IPS DF 4.7 (cell line): ENCODE data around the gene KHDC4.
"Not testable (repeated sequence)": the region's sequence is repeated elsewhere in the genome, so short reads cannot be mapped to it uniquely, and the experiment has no call there.

Experiments used
- DNase-seq: peaks from one replicate; pipeline ENCODE4 v3.0.0-alpha.2; 2013; ENCODE audit warnings: low spot score; ENCODE audit errors: extremely low read depth

Gene KHDC4

DNA sequence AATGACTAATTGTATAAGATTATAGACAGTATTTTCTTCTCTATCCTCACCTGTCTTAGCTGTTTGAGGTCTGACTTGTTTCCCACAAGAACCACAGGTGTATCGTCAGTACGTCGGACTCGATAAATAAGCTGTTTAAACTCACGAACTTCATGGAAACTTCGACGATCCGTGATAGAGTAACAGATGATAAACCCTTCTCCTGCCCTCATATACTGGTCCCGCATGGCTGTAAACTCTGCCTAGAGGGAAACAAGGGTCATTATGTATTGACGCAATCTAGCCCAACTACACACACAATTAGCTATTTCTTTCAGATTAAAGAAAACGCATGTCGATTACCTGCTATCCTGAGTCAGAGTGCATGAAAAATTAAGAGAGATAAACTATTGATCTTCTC lies 30.0 kb downstream of the KHDC4 start:
- no peak for DNase-seq

- no peak for DNase-seq
These were observed 34.1 kb downstream of the KHDC4 start for GRCh38 chr1:155900161-155900560.

DNA sequence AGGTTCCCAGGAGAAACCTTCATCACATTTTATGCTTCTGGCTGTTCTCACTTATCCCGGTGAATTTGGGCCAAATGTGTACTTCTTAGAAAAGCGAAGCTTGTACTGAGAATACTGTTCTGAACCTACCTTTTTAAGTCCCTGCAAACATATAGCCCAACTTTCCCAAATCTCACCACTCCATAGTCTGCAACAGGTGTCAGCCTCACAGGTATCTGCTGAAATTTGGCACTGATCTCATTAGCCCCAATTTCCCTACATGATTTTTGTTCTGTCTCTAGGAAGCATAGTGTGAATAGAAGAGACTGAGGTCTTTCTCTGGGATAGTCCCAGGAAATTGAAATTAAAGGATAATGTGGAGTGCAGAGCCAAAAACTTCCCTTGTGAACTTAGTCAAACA lies 34.5 kb downstream of the KHDC4 start:
- DNase-seq = no peak

DNA sequence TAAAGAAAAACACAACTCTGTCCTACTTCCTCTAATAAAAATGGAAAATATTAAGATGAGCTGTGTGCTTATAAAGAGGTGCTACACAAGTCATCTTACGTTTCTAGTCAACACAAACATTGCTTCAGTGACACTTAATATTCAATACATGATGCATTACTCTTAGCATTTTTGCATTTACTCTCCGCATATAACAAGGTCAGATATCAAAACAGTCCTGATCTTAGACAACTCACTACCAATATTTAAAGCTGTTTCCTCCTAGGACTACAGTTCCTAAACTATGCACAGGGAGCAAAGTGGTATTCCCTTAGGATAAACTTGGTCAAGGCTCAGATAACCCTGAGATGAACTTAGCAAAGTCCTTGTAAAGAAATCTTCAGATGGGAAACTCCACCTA lies 35.3 kb downstream of the KHDC4 start:
- DNase-seq = no peak

- no peak for DNase-seq
These were observed 36.5 kb downstream of the KHDC4 start for GRCh38 chr1:155897746-155898145.

- DNase-seq = not testable (repeated sequence)
These were observed 37.7 kb downstream of the KHDC4 start for GRCh38 chr1:155896476-155896875.

DNA sequence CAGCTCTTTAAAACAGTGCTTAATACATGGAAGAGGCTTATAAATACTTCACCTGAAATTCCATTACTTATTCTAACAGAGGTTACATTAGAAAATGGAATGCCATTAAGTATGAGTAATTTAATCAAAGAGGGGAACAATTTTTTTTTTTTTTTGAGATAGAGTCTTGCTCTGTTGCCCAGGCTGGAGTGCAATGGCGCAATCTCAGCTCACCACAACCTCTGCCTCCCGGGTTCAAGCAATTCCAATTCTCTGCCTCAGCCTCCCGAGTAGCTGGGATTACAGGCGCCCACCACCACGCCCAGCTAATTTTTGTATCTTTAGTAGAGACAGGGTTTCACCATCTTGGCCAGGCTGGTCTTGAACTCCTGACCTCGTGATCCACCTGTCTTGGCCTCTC lies 38.6 kb downstream of the KHDC4 start:
- DNase-seq = not testable (repeated sequence)

GRCh38 chr1:155893389-155894142 lies 40.6 kb downstream of the KHDC4 start:
- no peak for DNase-seq

DNA sequence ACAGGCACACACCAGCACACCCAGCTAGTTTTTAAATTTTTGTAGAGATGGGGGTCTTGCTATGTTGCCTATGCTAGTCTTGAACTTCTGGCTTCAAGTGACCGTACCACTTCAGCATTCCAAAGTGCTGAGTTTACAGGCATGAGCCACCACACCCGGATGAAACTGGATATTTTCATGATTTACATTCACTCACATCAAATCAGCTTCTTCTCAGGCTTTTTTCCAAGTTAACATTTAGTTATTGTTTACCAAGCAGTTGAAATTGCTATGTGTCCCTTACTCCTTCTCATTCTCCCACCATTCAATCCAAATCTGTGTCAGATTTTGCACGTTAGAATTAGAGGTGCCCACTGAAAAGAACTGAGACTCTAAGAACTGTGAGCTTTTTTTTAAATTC lies 41.4 kb downstream of the KHDC4 start:
- no peak for DNase-seq

GRCh38 chr1:155890251-155890650 lies 44.0 kb downstream of the KHDC4 start:
- no peak for DNase-seq

- DNase-seq = no peak
These were observed 44.6 kb downstream of the KHDC4 start for GRCh38 chr1:155889566-155889965.

- no peak for DNase-seq
These were observed 45.7 kb downstream of the KHDC4 start for GRCh38 chr1:155888481-155888880.

DNA sequence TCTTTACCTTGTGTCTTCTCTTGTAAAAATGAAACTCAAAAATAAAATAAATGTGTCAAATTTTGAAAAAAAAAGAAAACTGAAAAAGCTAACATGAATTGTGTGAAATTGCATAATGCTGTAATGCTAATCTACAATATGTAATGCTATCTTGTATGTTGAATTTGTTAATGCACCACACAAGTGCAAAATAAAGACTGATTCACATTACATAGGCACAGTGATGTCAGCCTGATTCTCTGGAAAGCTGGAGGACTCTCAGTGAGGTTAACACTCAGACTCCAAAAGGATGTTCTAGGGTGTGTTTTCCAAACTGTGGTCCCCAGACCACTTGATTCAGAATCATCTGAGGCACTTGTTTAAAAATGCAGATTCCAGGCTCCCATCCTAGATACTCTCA lies 49.2 kb downstream of the KHDC4 start:
- no peak for DNase-seq

DNA sequence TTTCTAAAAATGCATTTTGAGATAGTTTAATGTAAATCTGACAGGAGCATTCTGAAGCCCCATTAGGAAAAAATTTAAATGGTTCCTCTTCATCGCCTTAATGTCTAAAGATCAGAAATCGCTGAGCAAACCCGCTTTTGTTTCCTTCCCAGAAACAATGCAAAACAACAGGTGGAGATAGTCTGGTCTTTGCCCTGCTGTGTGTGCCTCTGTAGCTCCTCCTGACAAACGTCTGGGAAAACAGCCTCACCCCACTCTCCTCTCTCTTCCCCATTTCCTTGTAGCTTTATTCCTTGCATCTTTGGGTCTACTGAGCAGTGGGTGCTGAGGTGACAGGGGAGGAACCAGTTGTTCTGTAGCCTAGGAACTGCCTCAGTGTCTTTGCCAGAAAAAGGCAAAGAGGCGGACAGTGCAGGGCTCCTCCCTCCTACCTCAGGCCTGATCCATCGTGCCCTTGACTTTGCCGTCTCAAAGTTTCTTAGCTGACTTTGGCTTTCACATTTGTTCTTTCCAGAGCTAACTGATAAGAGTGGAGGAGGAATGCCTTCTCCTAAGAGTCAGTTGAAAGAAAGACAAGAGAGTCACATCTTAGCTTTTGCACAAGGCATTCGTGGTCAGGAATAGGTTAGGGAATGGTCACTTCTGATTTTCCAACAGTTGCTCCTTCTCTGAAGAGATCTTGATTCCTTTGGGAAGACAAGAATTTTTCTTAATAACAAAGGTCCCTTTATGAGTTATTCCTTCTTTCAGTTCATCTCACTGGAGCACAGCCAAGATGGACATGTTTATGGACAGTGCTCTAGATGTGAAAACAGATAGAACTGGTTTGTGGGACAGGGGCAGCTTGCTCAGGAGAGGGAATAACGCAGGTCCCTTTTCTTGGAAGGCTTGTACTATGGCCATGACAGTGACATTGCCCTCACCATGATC lies 49.9 kb downstream of the KHDC4 start:
- no peak for DNase-seq

GRCh38 chr1:155882766-155883165 lies 51.4 kb downstream of the KHDC4 start:
- DNase-seq = no peak

DNA sequence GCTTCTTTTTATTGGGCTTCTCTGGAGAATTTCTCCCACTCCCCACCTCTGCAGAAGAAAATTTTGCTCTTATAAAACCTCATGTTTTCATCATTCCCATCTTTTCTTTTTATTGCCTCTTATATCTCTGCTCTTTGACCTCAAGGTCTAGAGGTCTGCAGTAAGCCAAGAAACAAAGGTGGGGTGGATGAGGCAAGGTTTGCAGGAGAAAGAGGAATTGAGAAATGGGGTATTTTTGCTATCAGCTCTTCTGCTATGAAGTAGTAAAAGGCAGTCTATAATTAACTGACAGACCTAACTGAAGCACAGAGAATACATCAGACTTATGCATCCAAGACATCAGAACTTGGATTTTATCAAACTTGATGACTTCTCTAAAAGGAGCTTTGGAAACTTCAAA lies 52.0 kb downstream of the KHDC4 start:
- DNase-seq = no peak

GRCh38 chr1:155880950-155881349 lies 53.3 kb downstream of the KHDC4 start:
- no peak for DNase-seq

DNA sequence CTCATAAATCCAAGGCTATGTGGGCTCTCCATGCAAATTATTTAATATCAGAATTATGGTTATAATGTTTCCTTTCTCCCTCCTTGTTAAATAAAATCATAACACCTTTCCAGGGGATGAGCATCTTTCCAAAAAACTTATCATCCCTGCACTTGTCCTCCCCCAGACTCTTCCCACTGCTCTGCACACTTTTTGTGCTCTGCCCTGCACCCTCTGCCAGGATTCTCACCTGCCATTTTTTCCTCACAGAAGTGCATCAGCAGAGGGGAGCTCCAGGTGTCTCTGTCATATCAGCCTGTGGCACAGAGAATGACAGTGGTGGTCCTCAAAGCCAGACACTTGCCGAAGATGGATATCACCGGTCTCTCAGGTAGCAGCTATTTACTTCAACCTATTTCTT lies 54.0 kb downstream of the KHDC4 start:
- no peak for DNase-seq

GRCh38 chr1:155877945-155878344 lies 56.3 kb downstream of the KHDC4 start:
- no peak for DNase-seq

DNA sequence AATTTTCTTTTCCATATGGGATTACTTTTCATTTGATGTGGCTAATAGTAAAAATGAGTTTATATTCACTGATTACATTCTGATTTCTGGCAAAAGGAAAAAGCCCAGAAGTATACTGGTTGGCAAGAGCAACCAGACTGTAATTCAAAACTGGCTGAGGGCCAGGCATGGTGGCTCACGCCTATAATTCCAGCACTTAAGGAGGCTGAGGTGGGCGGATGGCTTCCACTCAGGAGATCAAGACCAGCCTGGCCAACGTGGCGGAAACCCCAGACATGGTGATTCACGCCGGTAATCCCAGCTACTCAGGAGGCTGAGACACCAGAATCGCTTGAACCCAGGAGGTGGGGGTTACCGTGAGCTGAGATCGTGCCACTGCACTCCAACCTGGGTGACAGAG lies 60.4 kb downstream of the KHDC4 start:
- no peak for DNase-seq

DNA sequence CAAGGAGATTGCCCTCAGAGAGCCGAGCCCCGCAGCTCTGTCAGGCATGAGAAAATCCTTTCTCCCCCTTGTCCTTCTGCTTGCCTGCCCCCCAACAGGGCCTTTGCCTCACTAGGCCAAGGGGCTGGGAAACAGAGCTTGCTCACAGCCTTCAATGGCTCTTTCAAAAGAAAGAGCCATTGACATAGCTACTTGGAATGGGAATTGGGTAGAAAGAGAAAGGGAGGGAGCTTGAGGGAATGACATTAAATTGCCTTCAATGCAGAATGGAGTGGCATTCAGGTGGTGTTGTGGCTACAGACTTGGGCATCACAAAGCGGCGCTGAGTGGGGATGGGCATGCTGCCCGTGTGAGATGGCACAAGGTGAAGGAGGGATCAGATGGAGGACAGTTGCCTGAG lies 61.7 kb downstream of the KHDC4 start:
- DNase-seq = no peak

GRCh38 chr1:155871390-155871789 lies 62.8 kb downstream of the KHDC4 start:
- no peak for DNase-seq

- no peak for DNase-seq
These were observed 66.4 kb downstream of the KHDC4 start for GRCh38 chr1:155867766-155868165.
